ENCODE measurements around the gene FARP1. TPM values are rescaled to one million over a fixed set of nuclear protein-coding genes. Genes with fewer than 3 reads are reported as not detected.

Gene FARP1
- total and polyA plus RNA-seq, 7 donors, result 6.9 to 96.4 (median 32.9) TPM

DNA sequence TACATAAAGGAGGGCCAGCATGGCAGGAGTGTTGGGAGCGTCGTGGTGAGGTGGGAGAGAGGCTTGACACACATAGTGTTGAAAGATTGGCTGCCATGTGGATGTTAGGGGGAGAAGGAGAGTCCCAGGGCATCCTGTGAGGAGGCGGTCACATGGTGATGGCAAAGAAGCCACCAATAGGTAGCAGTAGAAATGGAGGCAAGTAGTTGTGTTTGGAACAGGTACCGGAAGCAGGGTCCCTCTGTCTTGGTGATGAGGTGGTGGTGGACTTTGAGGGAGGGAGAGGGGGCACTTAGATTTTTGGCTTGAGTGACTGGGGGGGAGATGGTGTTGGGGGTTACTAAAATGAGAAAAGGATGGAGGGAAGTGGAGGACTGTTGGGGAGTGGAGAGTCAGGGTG, 227.4 kb downstream of the FARP1 start:
- no peak for DNase-seq
- WGBS, 2 donors, result 87 to 98% methylated on average over 4 of the region's 4 CpGs

DNA sequence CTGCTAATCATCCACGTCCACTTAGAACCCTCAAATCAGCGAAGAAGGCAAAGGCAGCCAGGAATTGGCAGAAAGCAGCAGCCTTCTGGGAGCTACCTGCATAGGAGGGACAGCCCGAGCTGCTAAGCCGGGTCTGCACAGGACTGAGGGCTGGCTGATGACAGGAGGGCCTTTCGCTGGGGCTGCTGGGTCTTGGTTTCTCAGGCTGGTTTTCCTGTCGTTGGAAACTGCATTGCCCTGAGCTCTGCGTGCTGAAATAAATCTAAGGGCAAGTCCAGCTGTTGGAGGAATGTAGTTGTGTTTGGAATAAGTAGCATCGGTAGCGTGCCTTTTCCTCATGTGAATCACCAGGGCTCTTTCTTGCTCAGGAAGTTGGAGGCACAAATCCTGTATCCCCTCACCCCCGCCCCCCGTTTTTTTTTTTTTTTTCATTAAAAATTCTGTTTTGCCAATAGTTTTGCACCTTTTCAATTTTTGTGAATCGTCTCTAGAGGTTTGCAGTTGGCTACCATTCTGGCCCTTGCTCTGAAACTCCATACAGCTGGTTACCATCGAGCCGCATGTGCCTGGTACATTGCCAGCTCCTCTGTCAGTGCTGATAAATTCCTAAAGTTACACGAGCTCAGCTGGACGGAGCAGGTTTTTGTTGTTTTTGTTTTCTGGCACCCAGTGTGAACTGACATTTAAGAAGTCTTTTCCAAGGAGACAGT, 228.1 kb downstream of the FARP1 start:
- TF ChIP-seq EP300 (IDR thresholded peaks at IDR 0.05) (no peak), POLR2AphosphoS5 (IDR thresholded peaks at IDR 0.05) (peak in 3 of 4 donors; percentile 36 to 68 (median 49))
- DNase-seq, result peak; percentile 88
- WGBS, 2 donors, result 74 to 83% methylated on average over 16 of the region's 16 CpGs
- intact Hi-C loops (cut with DNase I), result no loop called here
- H3K4me1 ChIP-seq, result peaks cover 0 to 16% (median 15%) of the 10 kb centered on the region in 4 donors
- H3K4me3 ChIP-seq, result no peak overlapping the region
- H3K36me3 ChIP-seq, result peaks cover 0 to 5% (median 2%) of the 10 kb centered on the region in 4 donors
- peak overlapping the region; percentile 20 to 72 (median 51) for H3K27ac ChIP-seq
- no peaks in the 10 kb centered on the region for H3K27me3 ChIP-seq
- H3K9me3 ChIP-seq, result no peaks in the 10 kb centered on the region

More for the DNA sequence above, 227.4 kb downstream of the FARP1 start:
- H3K27ac ChIP-seq, result peak overlapping the region in 2 of 4 donors; percentile 68 to 72
- peaks cover 0 to 16% (median 15%) of the 10 kb centered on the region in 4 donors for H3K4me1 ChIP-seq
- intact Hi-C loops (cut with DNase I), result no loop called here
- TF ChIP-seq POLR2AphosphoS5 (IDR thresholded peaks at IDR 0.05), result no peak
- TF ChIP-seq EP300 (IDR thresholded peaks at IDR 0.05), result no peak
- TF ChIP-seq, protein P1, sequence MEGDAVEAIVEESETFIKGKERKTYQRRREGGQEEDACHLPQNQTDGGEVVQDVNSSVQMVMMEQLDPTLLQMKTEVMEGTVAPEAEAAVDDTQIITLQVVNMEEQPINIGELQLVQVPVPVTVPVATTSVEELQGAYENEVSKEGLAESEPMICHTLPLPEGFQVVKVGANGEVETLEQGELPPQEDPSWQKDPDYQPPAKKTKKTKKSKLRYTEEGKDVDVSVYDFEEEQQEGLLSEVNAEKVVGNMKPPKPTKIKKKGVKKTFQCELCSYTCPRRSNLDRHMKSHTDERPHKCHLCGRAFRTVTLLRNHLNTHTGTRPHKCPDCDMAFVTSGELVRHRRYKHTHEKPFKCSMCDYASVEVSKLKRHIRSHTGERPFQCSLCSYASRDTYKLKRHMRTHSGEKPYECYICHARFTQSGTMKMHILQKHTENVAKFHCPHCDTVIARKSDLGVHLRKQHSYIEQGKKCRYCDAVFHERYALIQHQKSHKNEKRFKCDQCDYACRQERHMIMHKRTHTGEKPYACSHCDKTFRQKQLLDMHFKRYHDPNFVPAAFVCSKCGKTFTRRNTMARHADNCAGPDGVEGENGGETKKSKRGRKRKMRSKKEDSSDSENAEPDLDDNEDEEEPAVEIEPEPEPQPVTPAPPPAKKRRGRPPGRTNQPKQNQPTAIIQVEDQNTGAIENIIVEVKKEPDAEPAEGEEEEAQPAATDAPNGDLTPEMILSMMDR (IDR thresholded peaks at IDR 0.05), result no peak
- no peak for TF ChIP-seq POLR2A (IDR thresholded peaks at IDR 0.05)
- peaks cover 0 to 5% (median 2%) of the 10 kb centered on the region in 4 donors for H3K36me3 ChIP-seq
- H3K27me3 ChIP-seq, result no peaks in the 10 kb centered on the region
- no peaks in the 10 kb centered on the region for H3K9me3 ChIP-seq
- H3K4me3 ChIP-seq, result no peak overlapping the region

DNA sequence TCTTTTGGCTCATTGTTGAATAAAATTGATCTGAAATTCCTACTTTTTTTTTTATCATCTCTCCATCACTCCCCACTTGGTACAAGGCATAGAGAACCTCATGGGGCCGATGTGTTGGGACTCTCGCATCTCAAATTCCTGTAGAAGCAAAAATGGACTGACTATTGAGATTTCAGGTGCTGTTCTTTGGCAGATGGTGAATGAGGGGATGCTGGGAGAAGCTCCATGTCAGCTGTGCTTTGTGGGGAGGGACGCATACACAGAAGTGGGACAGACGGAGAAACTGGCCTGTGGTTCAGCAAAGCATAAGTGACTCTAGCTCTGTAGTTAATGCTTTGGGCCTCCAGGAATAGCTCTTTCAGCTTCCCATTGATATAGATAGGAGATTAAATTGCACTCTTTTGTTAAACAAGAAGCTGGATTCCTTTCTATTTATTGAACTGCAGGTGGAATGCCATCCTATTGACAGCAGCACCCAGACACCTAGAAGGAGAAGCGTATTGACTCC, 228.7 kb downstream of the FARP1 start:
- intact Hi-C loops (cut with DNase I), result no loop called here
- peaks cover 0 to 5% (median 2%) of the 10 kb centered on the region in 4 donors for H3K36me3 ChIP-seq
- DNase-seq, result no peak
- peak overlapping the region in 2 of 4 donors; percentile 68 to 72 for H3K27ac ChIP-seq
- peaks cover 0 to 16% (median 15%) of the 10 kb centered on the region in 4 donors for H3K4me1 ChIP-seq
- TF ChIP-seq, protein P1 (IDR thresholded peaks at IDR 0.05), result no peak
- TF ChIP-seq POLR2A (IDR thresholded peaks at IDR 0.05) (no peak), EP300 (IDR thresholded peaks at IDR 0.05) (no peak), POLR2AphosphoS5 (IDR thresholded peaks at IDR 0.05) (no peak)
- 84 to 91% methylated on average over 5 of the region's 5 CpGs for WGBS, 2 donors
- H3K9me3 ChIP-seq, result no peaks in the 10 kb centered on the region
- H3K4me3 ChIP-seq, result no peak overlapping the region
- no peaks in the 10 kb centered on the region for H3K27me3 ChIP-seq

DNA sequence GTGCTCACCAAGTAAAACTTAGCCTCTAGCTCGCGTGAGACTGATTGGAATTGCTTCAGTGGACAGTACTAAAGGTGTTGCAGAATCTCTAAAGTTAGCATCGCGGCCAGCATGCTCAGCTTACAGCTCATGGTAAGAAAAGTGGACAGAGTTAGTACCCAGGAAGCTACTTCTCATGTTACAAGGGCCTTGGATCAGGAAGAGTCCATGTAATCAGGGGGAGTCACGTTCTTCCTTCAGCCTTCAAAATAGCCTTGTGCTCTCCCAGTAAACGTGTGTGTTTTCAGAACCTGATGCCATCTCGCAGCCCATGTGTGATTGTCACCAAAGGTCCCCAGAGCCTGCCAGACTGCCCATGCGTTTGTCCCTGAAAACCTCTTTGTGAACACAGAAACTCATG, 230.0 kb downstream of the FARP1 start:
- TF ChIP-seq POLR2A (IDR thresholded peaks at IDR 0.05) (no peak), EP300 (IDR thresholded peaks at IDR 0.05) (no peak), POLR2AphosphoS5 (IDR thresholded peaks at IDR 0.05) (no peak)
- TF ChIP-seq, protein P1 (IDR thresholded peaks at IDR 0.05), result no peak

DNA sequence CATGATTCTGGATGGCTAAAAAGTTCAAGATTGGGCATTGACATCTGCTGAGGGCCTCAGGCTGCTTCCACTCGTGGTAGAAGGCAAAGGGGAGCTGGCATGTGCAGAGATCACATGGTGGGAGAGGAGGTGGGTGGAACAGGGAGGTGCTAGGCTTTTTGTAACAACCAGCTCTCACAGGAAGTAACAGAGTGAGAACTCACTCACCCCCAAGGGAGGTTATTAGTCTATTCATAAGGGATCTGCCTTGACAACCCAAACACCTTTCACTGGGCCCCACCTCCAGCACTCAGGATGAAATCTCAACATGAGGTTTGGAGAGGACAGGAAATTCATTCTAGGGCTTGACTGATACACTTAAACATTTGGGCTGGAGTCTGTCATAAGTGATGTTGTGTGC, 231.9 kb downstream of the FARP1 start:
- no peaks in the 10 kb centered on the region for H3K9me3 ChIP-seq
- no peaks in the 10 kb centered on the region for H3K27me3 ChIP-seq
- H3K36me3 ChIP-seq, result no peaks in the 10 kb centered on the region
- 79 to 93% methylated on average over 1 of the region's 1 CpG for WGBS, 2 donors
- no peak overlapping the region for H3K27ac ChIP-seq
- intact Hi-C loops (cut with DNase I), result no loop called here
- H3K4me3 ChIP-seq, result no peak overlapping the region
- H3K4me1 ChIP-seq, result peaks cover 0 to 16% (median 15%) of the 10 kb centered on the region in 4 donors
- TF ChIP-seq POLR2AphosphoS5 (IDR thresholded peaks at IDR 0.05) (no peak), POLR2A (IDR thresholded peaks at IDR 0.05) (no peak), EP300 (IDR thresholded peaks at IDR 0.05) (no peak)
- TF ChIP-seq, protein P1 (IDR thresholded peaks at IDR 0.05), result no peak
- DNase-seq, result no peak

More for the DNA sequence above, 230.0 kb downstream of the FARP1 start:
- H3K4me3 ChIP-seq, result no peak overlapping the region
- H3K36me3 ChIP-seq, result peaks cover 0 to 5% (median 2%) of the 10 kb centered on the region in 4 donors
- 85 to 86% methylated on average over 8 of the region's 8 CpGs for WGBS, 2 donors
- DNase-seq, result no peak
- H3K9me3 ChIP-seq, result no peaks in the 10 kb centered on the region
- no peaks in the 10 kb centered on the region for H3K27me3 ChIP-seq
- intact Hi-C loops (cut with DNase I), result no loop called here
- H3K4me1 ChIP-seq, result peaks cover 0 to 16% (median 15%) of the 10 kb centered on the region in 4 donors
- no peak overlapping the region for H3K27ac ChIP-seq

Data from sigmoid colon (tissue), 7 donors.